WTC11 (cell line): ENCODE data around the gene RAPGEF3. TPM values are rescaled to one million over a fixed set of nuclear protein-coding genes. Genes with fewer than 3 reads are reported as not detected.

ENCODE experiments used
- ATAC-seq: fragments of 200-7000 bp; cut with Tn5 transposase; 2 replicates; pipeline ENCODE4 v1.10.0; 2021; ENCODE audit warnings: mild to moderate bottlenecking, moderate library complexity
- CTCF ChIA-PET: fragments of 300-600 bp; sonication (Branson Sonifier 250); formaldehyde crosslinking; loops from one replicate; lab custom pipeline; 2021; ENCODE audit warnings: antibody characterized with exemption; lab: Charles Lee
- POLR2A ChIA-PET: fragments of 350-600 bp; sonication (Branson Sonifier 250); formaldehyde crosslinking; loops from one replicate; lab custom pipeline; 2021; ENCODE audit warnings: antibody characterized with exemption; lab: Charles Lee
- DNase-seq: peaks from one replicate; pipeline ENCODE4 v3.0.0; 2021; ENCODE audit warnings: low spot score
- H3K27ac Mint-ChIP-seq: 2 replicates; pipeline ENCODE4 v1.8.0; 2021; ENCODE audit warnings: mixed read lengths
- H3K27me3 Mint-ChIP-seq: 2 replicates; pipeline ENCODE4 v1.8.0; 2021; ENCODE audit warnings: low read depth, mild to moderate bottlenecking, moderate library complexity, mixed read lengths
- H3K36me3 Mint-ChIP-seq: 2 replicates; pipeline ENCODE4 v1.8.0; 2021; ENCODE audit warnings: mixed read lengths
- H3K4me1 Mint-ChIP-seq: 2 replicates; pipeline ENCODE4 v1.8.0; 2022; ENCODE audit warnings: mixed read lengths
- H3K4me3 Mint-ChIP-seq: 2 replicates; pipeline ENCODE4 v1.8.0; 2021; ENCODE audit warnings: mild to moderate bottlenecking, moderate library complexity, mixed read lengths
- H3K9me3 Mint-ChIP-seq: 2 replicates; pipeline ENCODE4 v1.8.0; 2021; ENCODE audit warnings: mixed read lengths
- CREM ChIP-seq: sonication (generic); formaldehyde crosslinking; IDR thresholded peaks from 2 replicates; pipeline ENCODE4 v1.8.1; 2022; ENCODE audit warnings: mild to moderate bottlenecking, missing genetic modification reagents, moderate library complexity
- E2F1 ChIP-seq: sonication (generic); formaldehyde crosslinking; IDR thresholded peaks from 2 replicates; pipeline ENCODE4 v1.8.0; 2022; ENCODE audit warnings: mild to moderate bottlenecking, missing genetic modification reagents
- E2F4 ChIP-seq: sonication (generic); formaldehyde crosslinking; IDR thresholded peaks from 2 replicates; pipeline ENCODE4 v1.8.1; 2022; ENCODE audit warnings: low read depth, mild to moderate bottlenecking, moderate library complexity, missing genetic modification reagents, borderline replicate concordance
- FOXK1 ChIP-seq: sonication (generic); formaldehyde crosslinking; IDR thresholded peaks from 2 replicates; pipeline ENCODE4 v1.8.0; 2022; ENCODE audit warnings: mild to moderate bottlenecking, moderate library complexity, missing genetic modification reagents
- GABPB1 ChIP-seq: sonication (generic); formaldehyde crosslinking; IDR thresholded peaks from 2 replicates; pipeline ENCODE4 v1.8.1; 2023; ENCODE audit warnings: mild to moderate bottlenecking, missing genetic modification reagents
- HMGA2 ChIP-seq: fragments of 250-450 bp; sonication (Bioruptor Pico); IDR thresholded peaks from 2 replicates; pipeline ENCODE4 v1.4.0; 2021; ENCODE audit warnings: mild to moderate bottlenecking, moderate library complexity
- IRF1 ChIP-seq: sonication (generic); formaldehyde crosslinking; IDR thresholded peaks from 2 replicates; pipeline ENCODE4 v1.8.0; 2023; ENCODE audit warnings: missing genetic modification reagents
- KAT7 ChIP-seq: sonication (generic); formaldehyde crosslinking; IDR thresholded peaks from 2 replicates; pipeline ENCODE4 v1.8.1; 2023; ENCODE audit warnings: missing genetic modification reagents, mild to moderate bottlenecking, borderline replicate concordance
- MYBL2 ChIP-seq: sonication (generic); formaldehyde crosslinking; IDR thresholded peaks from 2 replicates; pipeline ENCODE4 v1.8.1; 2023; ENCODE audit warnings: mild to moderate bottlenecking, moderate library complexity, missing genetic modification reagents
- NFATC4 ChIP-seq: fragments of 250-450 bp; sonication (Bioruptor Pico); IDR thresholded peaks from 2 replicates; pipeline ENCODE4 v1.9.0; 2021; ENCODE audit warnings: mild to moderate bottlenecking
- NFYB ChIP-seq: sonication (generic); formaldehyde crosslinking; conservative IDR thresholded peaks from 2 replicates; pipeline ENCODE4 v1.8.0; 2022; ENCODE audit warnings: low read depth, missing genetic modification reagents
- PRRX2 ChIP-seq: fragments of 250-450 bp; sonication (Bioruptor Pico); IDR thresholded peaks from 2 replicates; pipeline ENCODE4 v1.8.0; 2021; ENCODE audit warnings: mild to moderate bottlenecking
- SOX15 ChIP-seq: fragments of 250-450 bp; sonication (Bioruptor Pico); IDR thresholded peaks from 2 replicates; pipeline ENCODE4 v1.9.0; 2021; ENCODE audit warnings: mild to moderate bottlenecking
- TEAD1 ChIP-seq: sonication (generic); formaldehyde crosslinking; IDR thresholded peaks from 2 replicates; pipeline ENCODE4 v1.8.0; 2022; ENCODE audit warnings: mild to moderate bottlenecking, missing genetic modification reagents
- USF2 ChIP-seq: sonication (generic); formaldehyde crosslinking; IDR thresholded peaks from 2 replicates; pipeline ENCODE4 v1.8.1; 2023; ENCODE audit warnings: mild to moderate bottlenecking, missing genetic modification reagents, moderate library complexity
- ZNF232 ChIP-seq: sonication (generic); formaldehyde crosslinking; IDR thresholded peaks from 2 replicates; pipeline ENCODE4 v1.8.0; 2022; ENCODE audit warnings: mild to moderate bottlenecking, missing genetic modification reagents
- ZNF263 ChIP-seq: sonication (generic); formaldehyde crosslinking; IDR thresholded peaks from 2 replicates; pipeline ENCODE4 v1.8.1; 2022; ENCODE audit warnings: low read depth, mild to moderate bottlenecking, moderate library complexity, missing genetic modification reagents
- ZNF423 ChIP-seq: fragments of 250-450 bp; sonication (Bioruptor Pico); IDR thresholded peaks from 2 replicates; pipeline ENCODE4 v2.1.2; 2022; ENCODE audit warnings: mild to moderate bottlenecking, moderate library complexity
- ZNF512 ChIP-seq: sonication (generic); formaldehyde crosslinking; IDR thresholded peaks from 2 replicates; pipeline ENCODE4 v1.8.1; 2022; ENCODE audit warnings: missing genetic modification reagents, borderline replicate concordance
- ZNF532 ChIP-seq: fragments of 250-450 bp; sonication (Bioruptor Pico); IDR thresholded peaks from 2 replicates; pipeline ENCODE4 v1.9.0; 2021; ENCODE audit warnings: mild to moderate bottlenecking, borderline replicate concordance
- total RNA-seq: library from RNA; stranded (reverse); gene quantifications from 3 replicates; pipeline ENCODE4 v1.2.3, GENCODE V29; 2021

Gene RAPGEF3
- total RNA-seq, 1 experiment from 2014 or later = 13.3 TPM

- CTCF ChIA-PET = interaction anchor here (0.5 to 19.3 kb wide), 8 partner anchors 9 to 69 kb away, joined by 3 to 735 read pairs (median 60); partner anchors contain the start of gene RAPGEF3
- ATAC-seq (no peak), DNase-seq (no peak)
- Mint-ChIP-seq H3K27me3 (peaks cover 16% of the 10 kb centered on the region), H3K4me3 (no peak overlapping the region), H3K9me3 (no peaks in the 10 kb centered on the region), H3K36me3 (no peaks in the 10 kb centered on the region), H3K27ac (no peak overlapping the region), H3K4me1 (peaks cover 25% of the 10 kb centered on the region)
- TF ChIP-seq HMGA2 (CRISPR knock-in tag) (peak; percentile 99), TEAD1 (CRISPR knock-in tag) (no peak), GABPB1 (CRISPR knock-in tag) (peak; percentile 85)
- POLR2A ChIA-PET = interaction anchor here (1.1 kb wide), 1 partner anchor 25 kb away, joined by 3 read pairs; no protein-coding TSS in a partner anchor
These were observed 10.8 kb upstream of the RAPGEF3 start for GRCh38 chr12:47769234-47770085.

GRCh38 chr12:47768323-47768811 lies 9.7 kb upstream of the RAPGEF3 start:
- DNase-seq = no peak
- CTCF ChIA-PET = interaction anchor here (0.9 to 19.3 kb wide), 8 partner anchors 10 to 75 kb away, joined by 3 to 735 read pairs (median 82); partner anchors contain the start of gene RAPGEF3
- H3K4me3 Mint-ChIP-seq = no peak overlapping the region

More at GRCh38 chr12:47768323-47768811, 9.7 kb upstream of the RAPGEF3 start:
- POLR2A ChIA-PET = interaction anchor here (1.1 kb wide), 1 partner anchor 24 kb away, joined by 3 read pairs; no protein-coding TSS in a partner anchor
- no peak for TF ChIP-seq FOXK1 (CRISPR knock-in tag)
- no peak for TF ChIP-seq CREM (CRISPR knock-in tag)
- no peak for TF ChIP-seq MYBL2 (CRISPR knock-in tag)
- TF ChIP-seq E2F4 (CRISPR knock-in tag) = no peak
- no peak for TF ChIP-seq ZNF512 (CRISPR knock-in tag)
- TF ChIP-seq IRF1 (CRISPR knock-in tag) = no peak
- TF ChIP-seq TEAD1 (CRISPR knock-in tag) = no peak
- TF ChIP-seq KAT7 (CRISPR knock-in tag) = no peak
- no peak for TF ChIP-seq ZNF532
- no peak for TF ChIP-seq NFYB (CRISPR knock-in tag)
- TF ChIP-seq NFATC4 (CRISPR knock-in tag) = no peak
- TF ChIP-seq PRRX2 (CRISPR knock-in tag) = no peak
- TF ChIP-seq E2F1 (CRISPR knock-in tag) = no peak
- TF ChIP-seq ZNF423 (CRISPR knock-in tag) = no peak
- no peak for TF ChIP-seq ZNF232 (CRISPR knock-in tag)
- no peak for TF ChIP-seq ZNF263
- no peak for TF ChIP-seq SOX15 (CRISPR knock-in tag)
- no peak for TF ChIP-seq USF2
- H3K9me3 Mint-ChIP-seq = no peaks in the 10 kb centered on the region
- H3K4me1 Mint-ChIP-seq = peaks cover 22% of the 10 kb centered on the region
- peaks cover 10% of the 10 kb centered on the region for H3K27me3 Mint-ChIP-seq
- ATAC-seq = peak; percentile 27
- H3K27ac Mint-ChIP-seq = no peak overlapping the region
- H3K36me3 Mint-ChIP-seq = no peaks in the 10 kb centered on the region
